Naive B cell (primary cell): ENCODE measurements around the gene OR10A6. TPM values are rescaled to one million over a fixed set of nuclear protein-coding genes. Genes with fewer than 3 reads are reported as not detected.

Source experiments
- ATAC-seq, 2 donors: fragments of 150-1000 bp; cut with Tn5 transposase; 2 replicates each; pipeline ENCODE4 v1.10.0; 2021; ENCODE audit warnings: low read depth in 2 of 2, mild to moderate bottlenecking in 2 of 2, moderate library complexity in 2 of 2
- DNase-seq: peaks from one replicate; pipeline ENCODE4 v3.0.0; 2022
- H3K27ac Mint-ChIP-seq, 6 donors: one replicate each; pipeline ENCODE4 v1.8.0; 2020 to 2022; ENCODE audit warnings: mild to moderate bottlenecking in 6 of 6, mixed read lengths in 6 of 6, moderate library complexity in 5 of 6, inconsistent platforms in 2 of 6
- H3K27me3 Mint-ChIP-seq, 3 donors: one replicate each; pipeline ENCODE4 v1.8.0; 2021 to 2022; ENCODE audit warnings: mixed read lengths in 3 of 3, mild to moderate bottlenecking in 1 of 3
- H3K36me3 Mint-ChIP-seq, 2 donors: one replicate each; pipeline ENCODE4 v1.8.0; 2020 to 2022; ENCODE audit warnings: mixed read lengths in 2 of 2, inconsistent platforms in 1 of 2, mild to moderate bottlenecking in 1 of 2
- H3K4me1 Mint-ChIP-seq, 3 donors: one replicate each; pipeline ENCODE4 v1.8.0; 2020 to 2022; ENCODE audit warnings: mixed read lengths in 3 of 3, inconsistent platforms in 1 of 3, mild to moderate bottlenecking in 1 of 3, moderate library complexity in 1 of 3
- H3K4me3 Mint-ChIP-seq, 8 donors: one replicate each; pipeline ENCODE4 v1.8.0; 2020 to 2022; ENCODE audit warnings: mild to moderate bottlenecking in 8 of 8, mixed read lengths in 8 of 8, moderate library complexity in 8 of 8, inconsistent platforms in 2 of 8
- H3K9me3 Mint-ChIP-seq, 7 donors: one replicate each; pipeline ENCODE4 v1.8.0; 2020 to 2022; ENCODE audit warnings: mixed read lengths in 7 of 7, mild to moderate bottlenecking in 5 of 7, inconsistent platforms in 2 of 7, moderate library complexity in 1 of 7
- polyA plus RNA-seq, 6 donors: library from polyadenylated mRNA; unstranded; fragments of 300-500 nt; fragmentation: Illumina TruSeq; gene quantifications; one replicate each; pipeline ENCODE4 v1.2.3, GENCODE V29; 2021; ENCODE audit warnings: low read depth in 6 of 6

The OR10A6 gene
- polyA plus RNA-seq, 6 donors from 2014 or later = not detected

DNA sequence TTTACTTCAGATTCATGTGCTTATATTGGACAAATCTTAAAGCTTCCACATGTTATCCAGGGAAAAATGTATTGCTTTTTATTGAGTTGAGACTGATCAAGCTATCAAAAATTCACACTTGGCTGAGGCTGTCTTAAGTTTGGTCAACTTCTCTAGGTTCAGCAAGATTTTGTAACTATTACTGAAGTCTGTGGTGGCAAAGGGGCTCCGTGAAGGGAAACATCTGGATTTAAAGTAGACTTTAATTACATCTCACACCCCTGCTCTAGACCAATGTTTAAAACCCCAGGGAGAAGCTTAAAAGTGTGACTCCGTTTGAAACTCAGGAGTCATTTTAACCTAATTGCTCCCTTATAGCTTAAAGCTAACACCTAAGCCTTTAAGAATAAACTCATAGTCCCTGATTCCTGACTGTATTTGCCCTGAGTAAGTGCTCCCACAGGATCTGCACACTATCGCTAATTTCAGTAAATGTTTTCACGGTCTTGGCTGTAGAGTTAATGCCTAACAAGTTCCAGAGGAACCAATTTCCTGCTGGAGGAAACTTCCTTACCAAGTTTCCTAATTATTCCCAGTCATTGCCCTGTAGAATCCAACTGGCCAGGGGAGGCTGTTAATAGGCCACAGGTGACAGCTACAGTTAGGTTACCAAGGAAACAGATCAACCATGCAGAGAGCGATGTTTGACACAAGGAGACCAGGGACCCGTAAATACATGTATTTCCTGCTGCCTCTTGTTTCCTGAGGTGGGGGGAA lies 40.5 kb downstream of the OR10A6 start:
- Mint-ChIP-seq H3K27me3 (peaks cover 0 to 5% (median 0%) of the 10 kb centered on the region in 3 donors), H3K4me3 (peak overlapping the region in 3 of 8 donors; percentile 44 to 67 (median 59)), H3K9me3 (peaks cover 0 to 5% (median 3%) of the 10 kb centered on the region in 7 donors), H3K36me3 (peaks cover 5 to 6% of the 10 kb centered on the region in 2 donors), H3K27ac (peak overlapping the region in 4 of 6 donors; percentile 69 to 89 (median 74)), H3K4me1 (peaks cover 21 to 32% (median 23%) of the 10 kb centered on the region in 3 donors)
- ATAC-seq (peak; percentile 56 to 64), DNase-seq (peak; percentile 20)

DNA sequence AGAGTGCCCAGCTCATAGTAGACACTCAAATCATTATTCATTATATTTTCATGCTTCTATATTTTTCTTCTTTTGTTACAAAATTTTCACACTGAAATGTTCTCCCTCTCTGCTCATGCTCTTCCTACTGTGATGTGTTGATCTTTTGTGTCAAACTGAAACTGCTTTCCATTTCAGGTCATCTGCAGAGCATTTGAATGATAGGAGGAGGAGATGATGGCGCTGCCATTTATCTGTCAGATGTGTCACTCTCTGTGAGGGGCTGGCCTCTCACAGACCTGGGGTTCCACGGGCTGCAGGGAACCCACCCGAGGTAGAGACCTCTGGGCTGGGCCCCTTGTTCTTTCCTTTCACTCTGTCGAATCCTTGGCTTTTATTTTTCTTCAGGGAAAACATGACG lies 41.1 kb downstream of the OR10A6 start:
- no peak for ATAC-seq
- no peak for DNase-seq
- H3K4me3 Mint-ChIP-seq = peak overlapping the region in 2 of 8 donors; percentile 59 to 67
- no peaks in the 10 kb centered on the region for H3K9me3 Mint-ChIP-seq
- peaks cover 0 to 1% of the 10 kb centered on the region in 2 donors for H3K36me3 Mint-ChIP-seq
- peak overlapping the region in 4 of 6 donors; percentile 31 to 89 (median 74) for H3K27ac Mint-ChIP-seq
- peaks cover 21 to 32% (median 23%) of the 10 kb centered on the region in 3 donors for H3K4me1 Mint-ChIP-seq
- H3K27me3 Mint-ChIP-seq = no peaks in the 10 kb centered on the region

GRCh38 chr11:7882860-7883259 lies 48.2 kb downstream of the OR10A6 start:
- no peaks in the 10 kb centered on the region for H3K36me3 Mint-ChIP-seq
- DNase-seq (no peak), ATAC-seq (no peak)
- H3K9me3 Mint-ChIP-seq = no peaks in the 10 kb centered on the region
- H3K27me3 Mint-ChIP-seq = no peaks in the 10 kb centered on the region
- H3K27ac Mint-ChIP-seq = no peak overlapping the region
- H3K4me1 Mint-ChIP-seq = no peaks in the 10 kb centered on the region
- no peak overlapping the region for H3K4me3 Mint-ChIP-seq

Other genes with a start within 250 kb of the OR10A6 start
- not detected for gene OVCH2, start 224.8 kb downstream of the OR10A6 start, polyA plus RNA-seq
- not detected for gene OR5P2, start 134.3 kb downstream of the OR10A6 start, polyA plus RNA-seq
- not detected for gene OR5P3, start 100.4 kb downstream of the OR10A6 start, polyA plus RNA-seq
- gene OR10A3, start 10.4 kb upstream of the OR10A6 start, polyA plus RNA-seq = not detected
- not detected for gene NLRP10, start 34.2 kb upstream of the OR10A6 start, polyA plus RNA-seq
- gene EIF3F, start 56.1 kb upstream of the OR10A6 start, polyA plus RNA-seq = 100 to 1,000 TPM; 384 to 508 (median 420) TPM
- under 1 TPM in 3 of 6 donors, not detected in 3; 0.05 to 0.12 (median 0.11) TPM for gene TUB, start 149.9 kb upstream of the OR10A6 start, polyA plus RNA-seq
- 1 to 10 TPM; 3.2 to 7.3 (median 5.7) TPM for gene RIC3, start 237.8 kb upstream of the OR10A6 start, polyA plus RNA-seq